SW480 (cell line): ENCODE data around the gene MAGI1.
"Not testable (repeated sequence)": the region's sequence is repeated elsewhere in the genome, so short reads cannot be mapped to it uniquely, and the experiment has no call there.

Source experiments
- DNase-seq: peaks from one replicate; pipeline ENCODE4 v3.0.0-alpha.2; 2016; ENCODE audit warnings: low spot score

The MAGI1 gene

GRCh38 chr3:65751123-65751700 is 287.5 kb downstream of the MAGI1 start:
- peak; percentile 21 for DNase-seq

GRCh38 chr3:65749066-65749465 is 289.7 kb downstream of the MAGI1 start:
- DNase-seq: no peak

- no peak for DNase-seq
Measured at GRCh38 chr3:65748326-65748725, 290.4 kb downstream of the MAGI1 start.

GRCh38 chr3:65746848-65747247 is 291.9 kb downstream of the MAGI1 start:
- no peak for DNase-seq

GRCh38 chr3:65745306-65745705 is 293.4 kb downstream of the MAGI1 start:
- no peak for DNase-seq

GRCh38 chr3:65742914-65743313 is 295.8 kb downstream of the MAGI1 start:
- DNase-seq: no peak

GRCh38 chr3:65741540-65741939 is 297.2 kb downstream of the MAGI1 start:
- DNase-seq: no peak

GRCh38 chr3:65739901-65740541 is 298.7 kb downstream of the MAGI1 start:
- no peak for DNase-seq

GRCh38 chr3:65734792-65735191 is 303.9 kb downstream of the MAGI1 start:
- DNase-seq: no peak

GRCh38 chr3:65734382-65734781 is 304.3 kb downstream of the MAGI1 start:
- no peak for DNase-seq

- no peak for DNase-seq
Measured at GRCh38 chr3:65733459-65733858, 305.3 kb downstream of the MAGI1 start.

GRCh38 chr3:65732051-65732935 is 306.4 kb downstream of the MAGI1 start:
- peak; percentile 60 for DNase-seq

- no peak for DNase-seq
Measured at GRCh38 chr3:65730449-65730848, 308.3 kb downstream of the MAGI1 start.

- DNase-seq: no peak
Measured at GRCh38 chr3:65729973-65730372, 308.7 kb downstream of the MAGI1 start.

GRCh38 chr3:65729555-65729954 is 309.2 kb downstream of the MAGI1 start:
- no peak for DNase-seq

GRCh38 chr3:65728138-65728537 is 310.6 kb downstream of the MAGI1 start:
- no peak for DNase-seq

GRCh38 chr3:65723985-65724384 is 314.7 kb downstream of the MAGI1 start:
- DNase-seq: no peak

GRCh38 chr3:65723011-65723410 is 315.7 kb downstream of the MAGI1 start:
- no peak for DNase-seq

GRCh38 chr3:65720989-65721737 is 317.6 kb downstream of the MAGI1 start:
- DNase-seq: no peak

GRCh38 chr3:65719639-65720038 is 319.1 kb downstream of the MAGI1 start:
- DNase-seq: not testable (repeated sequence)

GRCh38 chr3:65717676-65718346 is 320.9 kb downstream of the MAGI1 start:
- no peak for DNase-seq
